GM12878 (cell line): Measurements from ENCODE around the gene ADAM33. TPM values are rescaled to one million over a fixed set of nuclear protein-coding genes. Genes with fewer than 3 reads are reported as not detected.

Experiments used
- ATF7 ChIP-seq: fragments of 450-650 bp; IDR thresholded peaks from 2 replicates; pipeline ENCODE4 v1.6.1; 2016; ENCODE audit warnings: low read depth, mild to moderate bottlenecking
- CBX3 ChIP-seq: fragments of 200-600 bp; sonication (generic); IDR thresholded peaks from 2 replicates; pipeline ENCODE4 v1.6.1; 2016; ENCODE audit warnings: low read depth, borderline replicate concordance
- DPF2 ChIP-seq: fragments of 450-650 bp; IDR thresholded peaks from 2 replicates; pipeline ENCODE4 v1.6.1; 2017; ENCODE audit warnings: mild to moderate bottlenecking
- EED ChIP-seq: sonication (generic); IDR thresholded peaks from 2 replicates; pipeline ENCODE4 v1.6.1; 2016; ENCODE audit warnings: antibody characterized with exemption, low read depth
- FOS ChIP-seq: IDR thresholded peaks from 3 replicates; pipeline ENCODE4 v1.6.1; 2011; ENCODE audit warnings: borderline replicate concordance; ENCODE audit not compliant: insufficient read length; ENCODE audit errors: extremely low read depth
- FOXM1 ChIP-seq: IDR thresholded peaks from 2 replicates; pipeline ENCODE4 v1.6.1; 2012; ENCODE audit warnings: low read depth, mild to moderate bottlenecking, inconsistent platforms, low read length, moderate library complexity
- GATAD2B ChIP-seq: fragments of 450-650 bp; conservative IDR thresholded peaks from 2 replicates; pipeline ENCODE4 v1.6.1; 2017; ENCODE audit warnings: low read depth, mild to moderate bottlenecking, moderate library complexity
- HCFC1 ChIP-seq: fragments of 150-350 bp; IDR thresholded peaks from 2 replicates; pipeline ENCODE4 v1.6.1; 2014; ENCODE audit warnings: low read length
- HDAC2 ChIP-seq: fragments of 200-600 bp; sonication (generic); IDR thresholded peaks from 2 replicates; pipeline ENCODE4 v1.6.1; 2017
- IKZF2 ChIP-seq, 2 experiments: fragments of 450-650 bp; IDR thresholded peaks; 2 replicates each; pipeline ENCODE4 v1.6.1; 2017; ENCODE audit warnings: mild to moderate bottlenecking in 2 of 2, moderate library complexity in 2 of 2
- JUNB ChIP-seq: IDR thresholded peaks from 2 replicates; pipeline ENCODE4 v1.6.1; 2016; ENCODE audit warnings: antibody characterized with exemption, mild to moderate bottlenecking
- MEF2A ChIP-seq: IDR thresholded peaks from 2 replicates; pipeline ENCODE4 v1.6.1; 2011; ENCODE audit warnings: low read depth, mild to moderate bottlenecking, low read length, moderate library complexity; ENCODE audit not compliant: insufficient read depth
- MEF2B ChIP-seq: fragments of 450-650 bp; IDR thresholded peaks from 2 replicates; pipeline ENCODE4 v1.6.1; 2018; ENCODE audit warnings: mild to moderate bottlenecking, moderate library complexity; ENCODE audit not compliant: partially characterized antibody, poor library complexity, severe bottlenecking
- MTA2 ChIP-seq: fragments of 450-650 bp; IDR thresholded peaks from 2 replicates; pipeline ENCODE4 v1.6.1; 2016; ENCODE audit warnings: low read depth, mild to moderate bottlenecking, moderate library complexity
- MYB ChIP-seq: fragments of 150-350 bp; IDR thresholded peaks from 2 replicates; pipeline ENCODE4 v1.6.1; 2014; ENCODE audit warnings: mild to moderate bottlenecking, low read depth, low read length, borderline replicate concordance
- NR2C1 ChIP-seq: fragments of 450-650 bp; IDR thresholded peaks from 2 replicates; pipeline ENCODE4 v1.6.1; 2017; ENCODE audit warnings: antibody characterized with exemption, mild to moderate bottlenecking, moderate library complexity
- PAX8 ChIP-seq: fragments of 450-650 bp; IDR thresholded peaks from 2 replicates; pipeline ENCODE4 v1.6.1; 2017; ENCODE audit warnings: mild to moderate bottlenecking, moderate library complexity
- PBX3 ChIP-seq: IDR thresholded peaks from 2 replicates; pipeline ENCODE4 v1.6.1; 2011; ENCODE audit warnings: mild to moderate bottlenecking, low read depth, low read length, moderate library complexity; ENCODE audit not compliant: insufficient replicate concordance
- POU2F2 ChIP-seq: IDR thresholded peaks from 3 replicates; pipeline ENCODE4 v1.6.1; 2011; ENCODE audit warnings: low read depth, mild to moderate bottlenecking, low read length, borderline replicate concordance
- RCOR1 ChIP-seq: conservative IDR thresholded peaks from 2 replicates; pipeline ENCODE4 v1.6.1; 2012; ENCODE audit warnings: low read depth, low read length, improper control_type of control experiment
- TAF1 ChIP-seq: IDR thresholded peaks from 2 replicates; pipeline ENCODE4 v1.6.1; 2011; ENCODE audit warnings: mild to moderate bottlenecking, low read depth, low read length, borderline replicate concordance
- TCF12 ChIP-seq: IDR thresholded peaks from 2 replicates; pipeline ENCODE4 v1.6.1; 2011; ENCODE audit warnings: low read depth, mild to moderate bottlenecking, low read length
- YY1 ChIP-seq: IDR thresholded peaks from 2 replicates; pipeline ENCODE4 v1.6.1; 2011; ENCODE audit warnings: low read depth, mild to moderate bottlenecking, low read length
- polyA plus RNA-seq, 11 experiments: library from polyadenylated mRNA; depleted of rRNA in 4 of 11; unstranded in 6 of 11; stranded (reverse) in 5 of 11; fragments of >200 nt; fragmentation: Nextera tagmentation in 4 of 11; fragmentation: Illumina TruSeq in 1 of 11; extraction: Ambion mirVana in 4 of 11; extraction: Trizol in 1 of 11; gene quantifications; 1 replicate in 1 of 11; 2 replicates in 10 of 11; pipeline versions ENCODE4 v1.2.1 to v1.2.3, GENCODE V29; 2011 to 2016; ENCODE audit warnings: inconsistent platforms in 2 of 11, missing spikeins in 2 of 11, low read depth in 1 of 11
- total RNA-seq, 4 experiments: library from RNA; depleted of rRNA in 3 of 4; stranded (reverse); fragments of >200 nt in 3 of 4; fragmentation: Illumina TruSeq in 1 of 4; extraction: Trizol in 1 of 4; gene quantifications; 2 replicates each; pipeline versions ENCODE4 v1.2.1 to v1.2.3, GENCODE V29; 2013 to 2021
- TF ChIP-seq, protein P1 (sequence below): IDR thresholded peaks from 2 replicates; pipeline ENCODE4 v1.6.1; 2012; ENCODE audit warnings: low read depth, low read length, improper control_type of control experiment
- TF ChIP-seq, protein P2 (sequence below): IDR thresholded peaks from 2 replicates; pipeline ENCODE4 v1.6.1; 2011; ENCODE audit warnings: low read depth, low read length, improper control_type of control experiment, borderline replicate concordance
- TF ChIP-seq, protein P3 (sequence below): fragments of 450-650 bp; formaldehyde crosslinking; IDR thresholded peaks from 2 replicates; pipeline ENCODE4 v1.4.0; 2022; ENCODE audit warnings: mild to moderate bottlenecking, moderate library complexity

Gene ADAM33
- total and polyA plus RNA-seq, 10 of the 15 experiments (the other 5 are each of a cell fraction or from before 2014, with no cell fraction given): not detected

GRCh38 chr20:3658716-3659491 lies 22.9 kb downstream of the ADAM33 start (continued):
- peak; percentile 64; the same call in 1 of the 2 replicates for TF ChIP-seq TCF12
- TF ChIP-seq ATF7: peak; percentile 78
- TF ChIP-seq PBX3: peak; percentile 37
- peak; percentile 66 for TF ChIP-seq GATAD2B
- TF ChIP-seq IKZF2 (IDR thresholded peaks at IDR 0.05): peak; percentile 81 to 88
- peak; percentile 66; the same call in 1 of the 3 replicates for TF ChIP-seq POU2F2
- TF ChIP-seq HDAC2: no peak
- TF ChIP-seq HCFC1: peak; percentile 88
- TF ChIP-seq EED: peak; percentile 93
- TF ChIP-seq NR2C1: no peak
- TF ChIP-seq JUNB: peak; percentile 93
- peak; percentile 33 for TF ChIP-seq MEF2B
- TF ChIP-seq MYB: no peak
- TF ChIP-seq CBX3: no peak
- TF ChIP-seq MEF2A: 0 out of 2 replicates have a peak, but pooled peaks have one; percentile 42
- TF ChIP-seq, protein P1, sequence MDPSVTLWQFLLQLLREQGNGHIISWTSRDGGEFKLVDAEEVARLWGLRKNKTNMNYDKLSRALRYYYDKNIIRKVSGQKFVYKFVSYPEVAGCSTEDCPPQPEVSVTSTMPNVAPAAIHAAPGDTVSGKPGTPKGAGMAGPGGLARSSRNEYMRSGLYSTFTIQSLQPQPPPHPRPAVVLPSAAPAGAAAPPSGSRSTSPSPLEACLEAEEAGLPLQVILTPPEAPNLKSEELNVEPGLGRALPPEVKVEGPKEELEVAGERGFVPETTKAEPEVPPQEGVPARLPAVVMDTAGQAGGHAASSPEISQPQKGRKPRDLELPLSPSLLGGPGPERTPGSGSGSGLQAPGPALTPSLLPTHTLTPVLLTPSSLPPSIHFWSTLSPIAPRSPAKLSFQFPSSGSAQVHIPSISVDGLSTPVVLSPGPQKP: no peak
- TF ChIP-seq DPF2: peak; percentile 88
- no peak for TF ChIP-seq FOS
- peak; percentile 68 for TF ChIP-seq MTA2
- TF ChIP-seq YY1: peak; percentile 55
- 0 out of 2 replicates have a peak, but pooled peaks have one; percentile 45 for TF ChIP-seq RCOR1
- peak; percentile 18; the same call in 1 of the 2 replicates for TF ChIP-seq FOXM1
- no peak for TF ChIP-seq TAF1
- no peak for TF ChIP-seq PAX8
- TF ChIP-seq, protein P2, sequence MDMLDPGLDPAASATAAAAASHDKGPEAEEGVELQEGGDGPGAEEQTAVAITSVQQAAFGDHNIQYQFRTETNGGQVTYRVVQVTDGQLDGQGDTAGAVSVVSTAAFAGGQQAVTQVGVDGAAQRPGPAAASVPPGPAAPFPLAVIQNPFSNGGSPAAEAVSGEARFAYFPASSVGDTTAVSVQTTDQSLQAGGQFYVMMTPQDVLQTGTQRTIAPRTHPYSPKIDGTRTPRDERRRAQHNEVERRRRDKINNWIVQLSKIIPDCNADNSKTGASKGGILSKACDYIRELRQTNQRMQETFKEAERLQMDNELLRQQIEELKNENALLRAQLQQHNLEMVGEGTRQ: no peak
- TF ChIP-seq, protein P3, sequence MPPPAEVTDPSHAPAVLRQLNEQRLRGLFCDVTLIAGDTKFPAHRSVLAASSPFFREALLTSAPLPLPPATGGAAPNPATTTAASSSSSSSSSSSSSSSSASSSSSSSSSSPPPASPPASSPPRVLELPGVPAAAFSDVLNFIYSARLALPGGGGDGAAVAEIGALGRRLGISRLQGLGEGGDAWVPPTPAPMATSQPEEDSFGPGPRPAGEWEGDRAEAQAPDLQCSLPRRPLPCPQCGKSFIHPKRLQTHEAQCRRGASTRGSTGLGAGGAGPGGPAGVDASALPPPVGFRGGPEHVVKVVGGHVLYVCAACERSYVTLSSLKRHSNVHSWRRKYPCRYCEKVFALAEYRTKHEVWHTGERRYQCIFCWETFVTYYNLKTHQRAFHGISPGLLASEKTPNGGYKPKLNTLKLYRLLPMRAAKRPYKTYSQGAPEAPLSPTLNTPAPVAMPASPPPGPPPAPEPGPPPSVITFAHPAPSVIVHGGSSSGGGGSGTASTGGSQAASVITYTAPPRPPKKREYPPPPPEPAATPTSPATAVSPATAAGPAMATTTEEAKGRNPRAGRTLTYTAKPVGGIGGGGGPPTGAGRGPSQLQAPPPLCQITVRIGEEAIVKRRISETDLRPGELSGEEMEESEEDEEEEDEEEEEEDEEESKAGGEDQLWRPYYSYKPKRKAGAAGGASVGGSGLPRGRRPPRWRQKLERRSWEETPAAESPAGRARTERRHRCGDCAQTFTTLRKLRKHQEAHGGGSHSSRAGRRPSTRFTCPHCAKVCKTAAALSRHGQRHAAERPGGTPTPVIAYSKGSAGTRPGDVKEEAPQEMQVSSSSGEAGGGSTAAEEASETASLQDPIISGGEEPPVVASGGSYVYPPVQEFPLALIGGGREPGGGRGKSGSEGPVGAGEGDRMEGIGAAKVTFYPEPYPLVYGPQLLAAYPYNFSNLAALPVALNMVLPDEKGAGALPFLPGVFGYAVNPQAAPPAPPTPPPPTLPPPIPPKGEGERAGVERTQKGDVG (CRISPR knock-in tag): no peak
